ENCODE data around the gene GLIPR1L2. TPM values are rescaled to one million over a fixed set of nuclear protein-coding genes. Genes with fewer than 3 reads are reported as not detected.
"Not testable (repeated sequence)": the region's sequence is repeated elsewhere in the genome, so short reads cannot be mapped to it uniquely, and the experiment has no call there.

The GLIPR1L2 gene
- total RNA-seq, 4 donors from 2014 or later, result 0.95 TPM; not detected in 3

GRCh38 chr12:75447691-75448393 lies 57.0 kb downstream of the GLIPR1L2 start:
- in situ Hi-C loops (cut with MboI; ENCODE audit: low pct_ligation_motif_present in 1 of 4, low pct_unique_long_range_greater_than_20kb in 1 of 4, low sequenced_read_pairs in 3 of 4) (no loop called here), intact Hi-C loops (cut with DNase I; ENCODE audit: low total_unique reads) (no loop called here)
- Histone ChIP-seq H3K27me3 (no peaks in the 10 kb centered on the region), H3K27ac (no peak overlapping the region), H3K4me1 (peaks cover 0 to 6% (median 0%) of the 10 kb centered on the region in 4 donors), H3K36me3 (no peaks in the 10 kb centered on the region), H3K4me3 (no peak overlapping the region), H3K9me3 (no peaks in the 10 kb centered on the region)
- DNase-seq, result no peak
- WGBS, 2 donors (ENCODE audit: low coverage in 1 of 2), result 29 to 79% methylated on average over 1 to 4 of the region's 4 CpGs
- no peak for TF ChIP-seq EP300 (IDR thresholded peaks at IDR 0.05; ENCODE audit: low read depth)
- no peak for TF ChIP-seq POLR2A (IDR thresholded peaks at IDR 0.05)
- no peak for TF ChIP-seq POLR2AphosphoS5 (IDR thresholded peaks at IDR 0.05)
- no peak for TF ChIP-seq CTCF (IDR thresholded peaks at IDR 0.05)

- Histone ChIP-seq H3K36me3 (no peaks in the 10 kb centered on the region), H3K9me3 (no peaks in the 10 kb centered on the region), H3K4me1 (no peaks in the 10 kb centered on the region), H3K4me3 (no peak overlapping the region), H3K27ac (no peak overlapping the region), H3K27me3 (no peaks in the 10 kb centered on the region)
- no peak for TF ChIP-seq POLR2AphosphoS5 (IDR thresholded peaks at IDR 0.05)
- no peak for TF ChIP-seq CTCF (IDR thresholded peaks at IDR 0.05)
- no peak for TF ChIP-seq POLR2A (IDR thresholded peaks at IDR 0.05)
- no peak for TF ChIP-seq EP300 (IDR thresholded peaks at IDR 0.05; ENCODE audit: low read depth)
- no peak for DNase-seq
- intact Hi-C loops (cut with DNase I; ENCODE audit: low total_unique reads) (no loop called here), in situ Hi-C loops (cut with MboI; ENCODE audit: low pct_ligation_motif_present in 1 of 4, low pct_unique_long_range_greater_than_20kb in 1 of 4, low sequenced_read_pairs in 3 of 4) (no loop called here)
- 36 to 75% methylated on average over 1 to 3 of the region's 3 CpGs for WGBS, 2 donors (ENCODE audit: low coverage in 1 of 2)
Measured at GRCh38 chr12:75452675-75453330, 61.9 kb downstream of the GLIPR1L2 start.

- Histone ChIP-seq H3K27me3 (no peaks in the 10 kb centered on the region), H3K36me3 (no peaks in the 10 kb centered on the region), H3K9me3 (peaks cover 0 to 2% of the 10 kb centered on the region in 2 donors), H3K4me1 (no peaks in the 10 kb centered on the region), H3K27ac (no peak overlapping the region), H3K4me3 (no peak overlapping the region)
- TF ChIP-seq POLR2A (IDR thresholded peaks at IDR 0.05), result no peak
- no peak for TF ChIP-seq CTCF (IDR thresholded peaks at IDR 0.05)
- no peak for TF ChIP-seq POLR2AphosphoS5 (IDR thresholded peaks at IDR 0.05)
- no peak for TF ChIP-seq EP300 (IDR thresholded peaks at IDR 0.05; ENCODE audit: low read depth)
- intact Hi-C loops (cut with DNase I; ENCODE audit: low total_unique reads) (no loop called here), in situ Hi-C loops (cut with MboI; ENCODE audit: low pct_ligation_motif_present in 1 of 4, low pct_unique_long_range_greater_than_20kb in 1 of 4, low sequenced_read_pairs in 3 of 4) (no loop called here)
- no peak for DNase-seq
- WGBS, 2 donors (ENCODE audit: low coverage in 1 of 2), result 71 to 81% methylated on average over 3 to 5 of the region's 5 CpGs
Measured at GRCh38 chr12:75455839-75456238, 65.0 kb downstream of the GLIPR1L2 start.

GRCh38 chr12:75457191-75457590 lies 66.3 kb downstream of the GLIPR1L2 start:
- no peak for TF ChIP-seq POLR2AphosphoS5 (IDR thresholded peaks at IDR 0.05)
- TF ChIP-seq POLR2A (IDR thresholded peaks at IDR 0.05), result no peak
- TF ChIP-seq EP300 (IDR thresholded peaks at IDR 0.05; ENCODE audit: low read depth), result no peak
- no peak for TF ChIP-seq CTCF (IDR thresholded peaks at IDR 0.05)
- no peaks in the 10 kb centered on the region for H3K4me1 ChIP-seq
- WGBS, 2 donors (ENCODE audit: low coverage in 1 of 2), result 39 to 50% methylated on average over 1 of the region's 1 CpG
- intact Hi-C loops (cut with DNase I; ENCODE audit: low total_unique reads) (no loop called here), in situ Hi-C loops (cut with MboI; ENCODE audit: low pct_ligation_motif_present in 1 of 4, low pct_unique_long_range_greater_than_20kb in 1 of 4, low sequenced_read_pairs in 3 of 4) (no loop called here)
- H3K27me3 ChIP-seq, result no peaks in the 10 kb centered on the region
- no peak for DNase-seq
- peaks cover 0 to 2% of the 10 kb centered on the region in 2 donors for H3K9me3 ChIP-seq
- no peak overlapping the region for H3K27ac ChIP-seq
- H3K4me3 ChIP-seq, result no peak overlapping the region
- H3K36me3 ChIP-seq, result no peaks in the 10 kb centered on the region

GRCh38 chr12:75457866-75458265 lies 67.0 kb downstream of the GLIPR1L2 start:
- in situ Hi-C loops (cut with MboI; ENCODE audit: low pct_ligation_motif_present in 1 of 4, low pct_unique_long_range_greater_than_20kb in 1 of 4, low sequenced_read_pairs in 3 of 4); H3K4me1 ChIP-seq; H3K36me3 ChIP-seq; intact Hi-C loops (cut with DNase I; ENCODE audit: low total_unique reads); H3K9me3 ChIP-seq; H3K4me3 ChIP-seq; H3K27ac ChIP-seq; H3K27me3 ChIP-seq; DNase-seq: not testable (repeated sequence)
- WGBS, 2 donors (ENCODE audit: low coverage in 1 of 2), result 70 to 78% methylated on average over 9 of the region's 9 CpGs
